Measurements from ENCODE around the gene NCDN. TPM values are rescaled to one million over a fixed set of nuclear protein-coding genes. Genes with fewer than 3 reads are reported as not detected.
A peak's percentile ranks its signal among the peaks of the same experiment; 100 is the strongest.

Gene NCDN
- total and polyA plus RNA-seq, 2 of the 8 experiments (the other 6 are each of a cell fraction or from before 2014, with no cell fraction given): 26.2 to 35.4 TPM

DNA sequence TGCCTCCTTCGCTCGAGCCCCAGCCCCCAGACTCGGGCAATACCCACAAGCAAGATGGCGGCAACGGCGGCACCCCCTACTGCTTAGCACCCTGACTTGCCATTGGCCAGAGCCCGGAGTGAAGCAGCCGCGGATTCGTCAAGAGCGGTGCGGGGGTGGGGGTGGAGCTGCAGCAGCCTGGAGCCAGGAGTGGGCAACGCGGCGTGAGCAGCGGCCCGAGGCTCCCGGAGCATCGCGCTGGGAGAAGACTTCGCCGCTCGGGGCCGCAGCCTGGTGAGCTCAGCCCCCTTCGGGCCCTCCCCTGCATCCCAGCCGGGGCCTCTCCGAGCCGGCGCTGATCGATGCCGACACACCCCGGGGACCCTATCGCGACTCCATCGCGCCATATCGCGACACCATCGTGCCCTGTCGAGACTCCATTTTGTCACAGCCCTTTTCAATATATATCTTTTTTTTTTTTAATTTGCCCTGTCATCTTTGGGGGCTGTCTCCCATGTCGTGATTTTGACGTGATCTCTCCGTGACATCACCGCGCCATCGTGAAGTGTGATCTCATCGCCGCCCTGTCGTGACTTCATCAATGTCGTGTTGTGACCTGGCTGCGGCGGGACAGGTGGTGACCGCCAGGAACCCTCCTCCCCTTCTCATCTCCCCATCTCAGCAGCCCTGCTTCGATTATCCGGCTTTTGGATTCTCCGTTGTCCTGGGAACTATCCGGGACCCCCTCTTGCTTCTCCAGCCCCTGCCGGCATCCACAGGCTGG is at the start of gene NCDN (continued):
- TF ChIP-seq MAX (IDR thresholded peaks at IDR 0.05): 0 out of 2 replicates have a peak, but pooled peaks have one; percentile 24
- peak; percentile 62 for TF ChIP-seq KDM4A (IDR thresholded peaks at IDR 0.05; ENCODE audit: low read depth, low read length, severe bottlenecking)
- TF ChIP-seq CHD2 (IDR thresholded peaks at IDR 0.05; ENCODE audit: low read length): peak; percentile 92
- peak; percentile 78 for TF ChIP-seq SIX5 (IDR thresholded peaks at IDR 0.05; ENCODE audit: low read depth, low read length)
- peak; percentile 98 for TF ChIP-seq RBBP5 (IDR thresholded peaks at IDR 0.05; ENCODE audit: borderline replicate concordance, low read depth, low read length)
- TF ChIP-seq, protein P1, sequence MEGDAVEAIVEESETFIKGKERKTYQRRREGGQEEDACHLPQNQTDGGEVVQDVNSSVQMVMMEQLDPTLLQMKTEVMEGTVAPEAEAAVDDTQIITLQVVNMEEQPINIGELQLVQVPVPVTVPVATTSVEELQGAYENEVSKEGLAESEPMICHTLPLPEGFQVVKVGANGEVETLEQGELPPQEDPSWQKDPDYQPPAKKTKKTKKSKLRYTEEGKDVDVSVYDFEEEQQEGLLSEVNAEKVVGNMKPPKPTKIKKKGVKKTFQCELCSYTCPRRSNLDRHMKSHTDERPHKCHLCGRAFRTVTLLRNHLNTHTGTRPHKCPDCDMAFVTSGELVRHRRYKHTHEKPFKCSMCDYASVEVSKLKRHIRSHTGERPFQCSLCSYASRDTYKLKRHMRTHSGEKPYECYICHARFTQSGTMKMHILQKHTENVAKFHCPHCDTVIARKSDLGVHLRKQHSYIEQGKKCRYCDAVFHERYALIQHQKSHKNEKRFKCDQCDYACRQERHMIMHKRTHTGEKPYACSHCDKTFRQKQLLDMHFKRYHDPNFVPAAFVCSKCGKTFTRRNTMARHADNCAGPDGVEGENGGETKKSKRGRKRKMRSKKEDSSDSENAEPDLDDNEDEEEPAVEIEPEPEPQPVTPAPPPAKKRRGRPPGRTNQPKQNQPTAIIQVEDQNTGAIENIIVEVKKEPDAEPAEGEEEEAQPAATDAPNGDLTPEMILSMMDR (IDR thresholded peaks at IDR 0.05; ENCODE audit: control extremely low read depth in 1 of 3, insufficient read depth in 1 of 3, low read depth in 1 of 3, low read length in 3 of 3): no peak
- TF ChIP-seq POLR2A (IDR thresholded peaks at IDR 0.05; ENCODE audit: control extremely low read depth in 1 of 2, low read depth in 2 of 2, low read length in 2 of 2): peak in 1 of 2 experiments; percentile 30; a peak in 1 of 3 replicates

All from H1 (cell line).